H1 (cell line): Measurements from ENCODE around the gene HNRNPH3. TPM values are rescaled to one million over a fixed set of nuclear protein-coding genes. Genes with fewer than 3 reads are reported as not detected.

Experiments
- polyA plus RNA-seq, 7 experiments: library from polyadenylated mRNA; depleted of rRNA in 3 of 7; stranded (reverse) in 5 of 7; unstranded in 2 of 7; fragments of >200 nt in 5 of 7; fragments of 200-250 nt in 2 of 7; gene quantifications; 1 replicate in 5 of 7; 2 replicates in 1 of 7; 4 replicates in 1 of 7; pipeline versions ENCODE4 v1.2.1 to v1.2.3, GENCODE V29; 2011 to 2013; ENCODE audit warnings: missing spikeins in 2 of 7, mixed read lengths in 2 of 7
- total RNA-seq: library from RNA; stranded (reverse); fragmentation: NEBNext Ultra II Directional; extraction: Animal tissue kit (Norgen Biotek cat#: 25700); gene quantifications from 2 replicates; pipeline ENCODE4 v1.2.1, GENCODE V29; 2021

Gene HNRNPH3
- total and polyA plus RNA-seq, 2 of the 8 experiments (the other 6 are each of a cell fraction or from before 2014, with no cell fraction given): 63.2 to 230 TPM

Other genes with a start within 250 kb of the HNRNPH3 start
- not detected in 2 replicates for gene MYPN, start 222.6 kb upstream of the HNRNPH3 start, total RNA-seq
- gene MYPN, start 222.6 kb upstream of the HNRNPH3 start, polyA plus RNA-seq (2011; rRNA removed): not detected in 2 replicates
- 0.21 and 0.39 TPM in 2 replicates for gene ATOH7, start 100.0 kb upstream of the HNRNPH3 start, total RNA-seq
- gene ATOH7, start 100.0 kb upstream of the HNRNPH3 start, polyA plus RNA-seq (2011; rRNA removed): 1.0 and 1.1 TPM in 2 replicates
- gene PBLD, start 864 bp downstream of the HNRNPH3 start, total RNA-seq: 0.90 and 2.0 TPM in 2 replicates
- gene PBLD, start 864 bp downstream of the HNRNPH3 start, polyA plus RNA-seq (2011; rRNA removed): 0.56 and 0.63 TPM in 2 replicates
- gene RUFY2, start 75.2 kb downstream of the HNRNPH3 start, total RNA-seq: 11.4 and 12.0 TPM in 2 replicates
- 2.4 and 3.4 TPM in 2 replicates for gene RUFY2, start 75.2 kb downstream of the HNRNPH3 start, polyA plus RNA-seq (2011; rRNA removed)
- gene DNA2, start 139.9 kb downstream of the HNRNPH3 start, total RNA-seq: 55.6 and 57.9 TPM in 2 replicates
- gene DNA2, start 139.9 kb downstream of the HNRNPH3 start, polyA plus RNA-seq (2011; rRNA removed): 7.8 and 16.0 TPM in 2 replicates
- 9.9 and 12.0 TPM in 2 replicates for gene SLC25A16, start 195.5 kb downstream of the HNRNPH3 start, total RNA-seq
- gene SLC25A16, start 195.5 kb downstream of the HNRNPH3 start, polyA plus RNA-seq (2011; rRNA removed): 2.9 and 6.6 TPM in 2 replicates
- 68.5 and 69.3 TPM in 2 replicates for gene TET1, start 228.3 kb downstream of the HNRNPH3 start, total RNA-seq
- 10.3 and 15.2 TPM in 2 replicates for gene TET1, start 228.3 kb downstream of the HNRNPH3 start, polyA plus RNA-seq (2011; rRNA removed)